Measurements from ENCODE around the gene LPA.
"Not testable (repeated sequence)": the region's sequence is repeated elsewhere in the genome, so short reads cannot be mapped to it uniquely, and the experiment has no call there.

LPA gene

GRCh38 chr6:160678230-160678629, 14.2 kb upstream of the LPA start:
- DNase-seq = no peak
- Histone ChIP-seq H3K27me3 (ENCODE audit: insufficient read depth, low read depth, severe bottlenecking) (peaks cover 24% of the 10 kb centered on the region), H3K27ac (no peak overlapping the region), H3K4me3 (ENCODE audit: low read depth, low read length) (no peak overlapping the region), H3K36me3 (no peaks in the 10 kb centered on the region), H3K9me3 (ENCODE audit: severe bottlenecking) (no peaks in the 10 kb centered on the region)
- TF ChIP-seq, protein P1, sequence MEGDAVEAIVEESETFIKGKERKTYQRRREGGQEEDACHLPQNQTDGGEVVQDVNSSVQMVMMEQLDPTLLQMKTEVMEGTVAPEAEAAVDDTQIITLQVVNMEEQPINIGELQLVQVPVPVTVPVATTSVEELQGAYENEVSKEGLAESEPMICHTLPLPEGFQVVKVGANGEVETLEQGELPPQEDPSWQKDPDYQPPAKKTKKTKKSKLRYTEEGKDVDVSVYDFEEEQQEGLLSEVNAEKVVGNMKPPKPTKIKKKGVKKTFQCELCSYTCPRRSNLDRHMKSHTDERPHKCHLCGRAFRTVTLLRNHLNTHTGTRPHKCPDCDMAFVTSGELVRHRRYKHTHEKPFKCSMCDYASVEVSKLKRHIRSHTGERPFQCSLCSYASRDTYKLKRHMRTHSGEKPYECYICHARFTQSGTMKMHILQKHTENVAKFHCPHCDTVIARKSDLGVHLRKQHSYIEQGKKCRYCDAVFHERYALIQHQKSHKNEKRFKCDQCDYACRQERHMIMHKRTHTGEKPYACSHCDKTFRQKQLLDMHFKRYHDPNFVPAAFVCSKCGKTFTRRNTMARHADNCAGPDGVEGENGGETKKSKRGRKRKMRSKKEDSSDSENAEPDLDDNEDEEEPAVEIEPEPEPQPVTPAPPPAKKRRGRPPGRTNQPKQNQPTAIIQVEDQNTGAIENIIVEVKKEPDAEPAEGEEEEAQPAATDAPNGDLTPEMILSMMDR (IDR thresholded peaks at IDR 0.05; ENCODE audit: low read depth, low read length) = no peak

DNA sequence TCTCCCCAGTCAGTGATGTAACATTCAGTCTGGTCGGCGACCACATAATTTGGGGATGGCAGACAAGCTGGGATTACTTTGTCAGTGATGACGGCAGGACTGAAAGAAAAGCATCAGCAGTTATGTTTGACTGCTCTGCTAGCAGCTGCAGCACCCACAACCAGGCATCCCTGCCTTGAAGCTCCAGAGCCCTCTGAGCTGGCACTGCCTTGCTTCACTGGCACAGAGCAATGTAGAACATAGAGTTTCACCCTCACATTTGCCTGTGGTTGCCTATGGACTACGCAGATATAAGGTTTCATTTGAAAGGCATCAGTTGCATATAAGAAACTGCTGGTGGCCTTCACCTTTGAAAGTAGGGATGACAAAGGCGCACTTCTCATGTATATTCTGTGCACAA, 12.3 kb upstream of the LPA start:
- not testable (repeated sequence) for H3K27ac ChIP-seq; H3K4me3 ChIP-seq (ENCODE audit: low read depth, low read length); H3K36me3 ChIP-seq; DNase-seq; H3K9me3 ChIP-seq (ENCODE audit: severe bottlenecking)
- H3K27me3 ChIP-seq (ENCODE audit: insufficient read depth, low read depth, severe bottlenecking) = peaks cover 32% of the 10 kb centered on the region

DNA sequence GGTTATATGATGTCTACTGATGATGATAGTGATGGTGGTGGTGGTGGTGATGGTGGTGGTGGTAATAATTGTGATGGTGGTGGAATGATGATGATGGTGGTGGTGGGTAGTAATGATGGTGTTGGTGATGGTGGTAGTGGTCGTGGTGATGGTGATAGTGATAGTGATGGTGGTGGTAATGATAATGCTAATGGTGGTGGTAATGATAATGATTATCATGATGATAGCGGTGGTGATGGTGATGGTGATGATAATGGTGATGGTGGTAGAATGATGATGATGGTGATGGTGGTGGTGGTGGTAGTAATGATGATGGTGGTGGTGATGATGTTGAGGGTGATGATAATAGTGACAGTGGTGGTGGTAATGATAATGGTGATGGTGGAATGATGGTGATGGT, 4.5 kb upstream of the LPA start:
- no peaks in the 10 kb centered on the region for H3K36me3 ChIP-seq
- TF ChIP-seq, protein P1 (IDR thresholded peaks at IDR 0.05; ENCODE audit: low read depth, low read length) = no peak
- H3K27ac ChIP-seq = no peak overlapping the region

DNA sequence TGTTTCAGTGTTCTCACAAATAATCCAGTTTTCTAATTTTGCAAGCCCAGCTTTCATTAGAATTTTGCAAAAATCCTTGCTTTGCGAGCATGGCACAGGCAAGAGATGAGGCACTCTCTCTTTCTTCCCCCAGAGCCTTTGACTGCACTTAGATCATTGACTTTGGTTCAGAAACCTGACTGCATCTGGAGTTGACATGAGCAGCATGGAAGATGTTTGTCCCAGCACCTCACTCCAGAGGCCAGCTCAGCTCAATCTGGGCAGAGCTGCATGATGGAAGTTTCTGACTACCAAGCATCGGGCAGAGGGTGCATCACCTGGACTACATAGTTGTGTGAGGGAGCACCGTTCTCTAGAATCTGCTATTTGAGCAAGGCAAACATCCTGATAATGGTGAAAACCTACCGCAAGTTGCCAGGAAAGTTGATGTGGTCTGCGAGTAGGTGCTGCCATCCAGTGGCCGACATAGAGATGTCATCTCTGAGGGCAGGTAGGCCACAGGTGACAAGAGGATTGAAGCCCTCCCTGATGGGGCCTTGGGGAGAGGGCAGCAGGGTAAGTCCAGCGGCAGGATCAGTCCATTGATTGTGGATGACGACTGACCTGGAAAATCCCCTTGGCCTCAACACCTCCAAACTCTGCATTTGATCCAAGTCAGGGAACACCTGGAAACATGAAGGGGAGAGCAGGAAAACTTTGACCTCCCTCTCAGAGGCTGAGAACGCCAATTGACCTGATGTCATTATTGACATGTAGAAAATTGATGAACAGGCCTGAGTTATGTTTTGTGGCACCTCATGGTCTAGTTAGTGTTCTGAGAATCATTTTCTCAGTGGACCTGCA, 3.8 kb upstream of the LPA start:
- H3K27ac ChIP-seq = no peak overlapping the region
- H3K36me3 ChIP-seq = no peaks in the 10 kb centered on the region
- H3K27me3 ChIP-seq (ENCODE audit: insufficient read depth, low read depth, severe bottlenecking) = peaks cover 59% of the 10 kb centered on the region
- no peaks in the 10 kb centered on the region for H3K9me3 ChIP-seq (ENCODE audit: severe bottlenecking)
- H3K4me3 ChIP-seq (ENCODE audit: low read depth, low read length) = no peak overlapping the region
- peak; percentile 37 for DNase-seq
- TF ChIP-seq, protein P1 (IDR thresholded peaks at IDR 0.05; ENCODE audit: low read depth, low read length) = peak; percentile 76

More for the DNA sequence above, 4.5 kb upstream of the LPA start:
- Histone ChIP-seq H3K9me3 (ENCODE audit: severe bottlenecking) (no peaks in the 10 kb centered on the region), H3K4me3 (ENCODE audit: low read depth, low read length) (no peak overlapping the region), H3K27me3 (ENCODE audit: insufficient read depth, low read depth, severe bottlenecking) (peaks cover 54% of the 10 kb centered on the region)
- no peak for DNase-seq

GRCh38 chr6:160662842-160663241, 1.2 kb downstream of the LPA start:
- TF ChIP-seq, protein P1 (IDR thresholded peaks at IDR 0.05; ENCODE audit: low read depth, low read length) = no peak
- Histone ChIP-seq H3K4me3 (ENCODE audit: low read depth, low read length) (no peak overlapping the region), H3K36me3 (no peaks in the 10 kb centered on the region), H3K9me3 (ENCODE audit: severe bottlenecking) (no peaks in the 10 kb centered on the region), H3K27me3 (ENCODE audit: insufficient read depth, low read depth, severe bottlenecking) (peaks cover 52% of the 10 kb centered on the region), H3K27ac (no peak overlapping the region)
- DNase-seq = no peak

DNA sequence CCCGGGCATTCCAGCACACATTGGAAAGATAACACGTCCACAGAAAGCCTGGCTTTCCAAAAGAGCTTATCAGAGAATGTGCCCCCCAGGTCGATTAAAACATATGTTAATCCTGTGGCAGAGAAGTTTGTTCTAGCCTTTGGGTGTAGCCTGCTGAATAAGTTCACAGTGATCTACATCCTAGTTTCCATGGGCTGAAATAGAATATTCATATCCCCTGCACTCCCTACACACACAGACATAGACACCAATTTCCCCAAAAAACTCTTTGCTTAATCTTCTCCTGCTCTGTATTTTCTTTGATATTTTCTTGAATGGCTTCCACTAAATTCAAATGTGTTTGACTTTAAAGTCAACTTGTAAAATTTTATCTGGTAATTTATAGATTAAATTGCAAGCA, 1.6 kb downstream of the LPA start:
- Histone ChIP-seq H3K4me3 (ENCODE audit: low read depth, low read length) (no peak overlapping the region), H3K27ac (no peak overlapping the region), H3K9me3 (ENCODE audit: severe bottlenecking) (no peaks in the 10 kb centered on the region), H3K36me3 (no peaks in the 10 kb centered on the region), H3K27me3 (ENCODE audit: insufficient read depth, low read depth, severe bottlenecking) (peaks cover 50% of the 10 kb centered on the region)
- TF ChIP-seq, protein P1 (IDR thresholded peaks at IDR 0.05; ENCODE audit: low read depth, low read length) = no peak
- no peak for DNase-seq

Measured in WERI-Rb-1 (cell line).